ENCODE measurements around the gene ZNF26. TPM values are rescaled to one million over a fixed set of nuclear protein-coding genes. Genes with fewer than 3 reads are reported as not detected.

Gene ZNF26
- polyA plus RNA-seq, 1 of the 3 experiments (the other 2 are of a cell fraction) = 7.3 TPM

- TF ChIP-seq, protein P1, sequence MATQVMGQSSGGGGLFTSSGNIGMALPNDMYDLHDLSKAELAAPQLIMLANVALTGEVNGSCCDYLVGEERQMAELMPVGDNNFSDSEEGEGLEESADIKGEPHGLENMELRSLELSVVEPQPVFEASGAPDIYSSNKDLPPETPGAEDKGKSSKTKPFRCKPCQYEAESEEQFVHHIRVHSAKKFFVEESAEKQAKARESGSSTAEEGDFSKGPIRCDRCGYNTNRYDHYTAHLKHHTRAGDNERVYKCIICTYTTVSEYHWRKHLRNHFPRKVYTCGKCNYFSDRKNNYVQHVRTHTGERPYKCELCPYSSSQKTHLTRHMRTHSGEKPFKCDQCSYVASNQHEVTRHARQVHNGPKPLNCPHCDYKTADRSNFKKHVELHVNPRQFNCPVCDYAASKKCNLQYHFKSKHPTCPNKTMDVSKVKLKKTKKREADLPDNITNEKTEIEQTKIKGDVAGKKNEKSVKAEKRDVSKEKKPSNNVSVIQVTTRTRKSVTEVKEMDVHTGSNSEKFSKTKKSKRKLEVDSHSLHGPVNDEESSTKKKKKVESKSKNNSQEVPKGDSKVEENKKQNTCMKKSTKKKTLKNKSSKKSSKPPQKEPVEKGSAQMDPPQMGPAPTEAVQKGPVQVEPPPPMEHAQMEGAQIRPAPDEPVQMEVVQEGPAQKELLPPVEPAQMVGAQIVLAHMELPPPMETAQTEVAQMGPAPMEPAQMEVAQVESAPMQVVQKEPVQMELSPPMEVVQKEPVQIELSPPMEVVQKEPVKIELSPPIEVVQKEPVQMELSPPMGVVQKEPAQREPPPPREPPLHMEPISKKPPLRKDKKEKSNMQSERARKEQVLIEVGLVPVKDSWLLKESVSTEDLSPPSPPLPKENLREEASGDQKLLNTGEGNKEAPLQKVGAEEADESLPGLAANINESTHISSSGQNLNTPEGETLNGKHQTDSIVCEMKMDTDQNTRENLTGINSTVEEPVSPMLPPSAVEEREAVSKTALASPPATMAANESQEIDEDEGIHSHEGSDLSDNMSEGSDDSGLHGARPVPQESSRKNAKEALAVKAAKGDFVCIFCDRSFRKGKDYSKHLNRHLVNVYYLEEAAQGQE (IDR thresholded peaks at IDR 0.05; ENCODE audit: low read depth, low read length) = no peak
- TF ChIP-seq, protein P2, sequence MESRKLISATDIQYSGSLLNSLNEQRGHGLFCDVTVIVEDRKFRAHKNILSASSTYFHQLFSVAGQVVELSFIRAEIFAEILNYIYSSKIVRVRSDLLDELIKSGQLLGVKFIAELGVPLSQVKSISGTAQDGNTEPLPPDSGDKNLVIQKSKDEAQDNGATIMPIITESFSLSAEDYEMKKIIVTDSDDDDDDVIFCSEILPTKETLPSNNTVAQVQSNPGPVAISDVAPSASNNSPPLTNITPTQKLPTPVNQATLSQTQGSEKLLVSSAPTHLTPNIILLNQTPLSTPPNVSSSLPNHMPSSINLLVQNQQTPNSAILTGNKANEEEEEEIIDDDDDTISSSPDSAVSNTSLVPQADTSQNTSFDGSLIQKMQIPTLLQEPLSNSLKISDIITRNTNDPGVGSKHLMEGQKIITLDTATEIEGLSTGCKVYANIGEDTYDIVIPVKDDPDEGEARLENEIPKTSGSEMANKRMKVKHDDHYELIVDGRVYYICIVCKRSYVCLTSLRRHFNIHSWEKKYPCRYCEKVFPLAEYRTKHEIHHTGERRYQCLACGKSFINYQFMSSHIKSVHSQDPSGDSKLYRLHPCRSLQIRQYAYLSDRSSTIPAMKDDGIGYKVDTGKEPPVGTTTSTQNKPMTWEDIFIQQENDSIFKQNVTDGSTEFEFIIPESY (IDR thresholded peaks at IDR 0.05; ENCODE audit: borderline replicate concordance, low read depth) = no peak
- no peak for TF ChIP-seq CHD2 (IDR thresholded peaks at IDR 0.05; ENCODE audit: low read length, partially characterized antibody)
Measured at GRCh38 chr12:132953163-132953425, 33.1 kb upstream of the ZNF26 start (continued).

DNA sequence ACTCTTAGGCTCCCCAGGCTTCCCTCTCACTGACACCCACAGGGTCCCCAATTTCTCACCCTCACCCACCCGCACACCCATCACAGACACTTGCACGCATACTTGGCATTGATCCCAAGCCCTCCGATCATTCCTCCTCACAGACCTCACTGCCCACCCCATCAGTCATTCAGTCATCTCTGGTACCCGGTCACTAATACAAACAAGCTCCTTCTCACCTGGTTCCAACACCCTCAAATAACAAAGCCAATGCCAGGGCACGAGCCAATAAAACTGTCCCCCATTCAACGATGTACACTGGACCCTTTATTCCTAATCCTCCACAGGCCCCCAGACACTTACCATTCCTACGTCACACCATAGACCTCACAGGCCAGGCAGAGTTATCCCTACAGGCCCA is 32.4 kb upstream of the ZNF26 start:
- no peak overlapping the region for H3K9ac ChIP-seq
- H3K4me3 ChIP-seq (ENCODE audit: low read depth in 2 of 2, low read length in 1 of 2) = no peak overlapping the region
- no peak for DNase-seq
- POLR2A ChIA-PET = no interaction called here
- peaks cover 0 to 7% of the 10 kb centered on the region in 2 experiments; a peak in 1 of 4 replicates for H3K4me1 ChIP-seq (ENCODE audit: control insufficient read depth in 1 of 2, insufficient read depth in 2 of 2, low read depth in 1 of 2, low read length in 1 of 2)
- no peak overlapping the region for H3K4me2 ChIP-seq
- peaks cover 45% of the 10 kb centered on the region for H3K79me2 ChIP-seq (ENCODE audit: insufficient read depth)
- H3K27ac ChIP-seq (ENCODE audit: low read depth in 2 of 2, low read length in 1 of 2) = no peak overlapping the region
- peaks cover 4% of the 10 kb centered on the region for H3F3A ChIP-seq (replicated peaks; ENCODE audit: insufficient read depth)
- WGBS (ENCODE audit: low lambda C conversion rate) = 93% methylated on average over 7 of the region's 7 CpGs
- no peaks in the 10 kb centered on the region for H4K20me1 ChIP-seq (ENCODE audit: insufficient read depth)
- H3K9me2 ChIP-seq = no peaks in the 10 kb centered on the region
- H3K27me3 ChIP-seq (ENCODE audit: insufficient read depth) = no peaks in the 10 kb centered on the region
- CTCF ChIA-PET = no interaction called here
- no peak overlapping the region for H2AFZ ChIP-seq (ENCODE audit: low read depth)
- peaks cover 6% of the 10 kb centered on the region; the same call in 1 of the 2 replicates for H3K9me3 ChIP-seq
- H3K36me3 ChIP-seq (replicated peaks in 1 of 2; ENCODE audit: control insufficient read depth in 1 of 2, insufficient read depth in 2 of 2, low read length in 1 of 2) = no peaks in the 10 kb centered on the region
- TF ChIP-seq TAF1 (IDR thresholded peaks at IDR 0.05; ENCODE audit: borderline replicate concordance, low read depth, low read length) = no peak
- no peak for TF ChIP-seq ELF1 (IDR thresholded peaks at IDR 0.05)
- TF ChIP-seq IRF3 (IDR thresholded peaks at IDR 0.05; ENCODE audit: low read depth, low read length) = no peak
- no peak for TF ChIP-seq EZH2phosphoT487 (IDR thresholded peaks at IDR 0.05; ENCODE audit: borderline replicate concordance, low read depth)
- TF ChIP-seq, protein P3, sequence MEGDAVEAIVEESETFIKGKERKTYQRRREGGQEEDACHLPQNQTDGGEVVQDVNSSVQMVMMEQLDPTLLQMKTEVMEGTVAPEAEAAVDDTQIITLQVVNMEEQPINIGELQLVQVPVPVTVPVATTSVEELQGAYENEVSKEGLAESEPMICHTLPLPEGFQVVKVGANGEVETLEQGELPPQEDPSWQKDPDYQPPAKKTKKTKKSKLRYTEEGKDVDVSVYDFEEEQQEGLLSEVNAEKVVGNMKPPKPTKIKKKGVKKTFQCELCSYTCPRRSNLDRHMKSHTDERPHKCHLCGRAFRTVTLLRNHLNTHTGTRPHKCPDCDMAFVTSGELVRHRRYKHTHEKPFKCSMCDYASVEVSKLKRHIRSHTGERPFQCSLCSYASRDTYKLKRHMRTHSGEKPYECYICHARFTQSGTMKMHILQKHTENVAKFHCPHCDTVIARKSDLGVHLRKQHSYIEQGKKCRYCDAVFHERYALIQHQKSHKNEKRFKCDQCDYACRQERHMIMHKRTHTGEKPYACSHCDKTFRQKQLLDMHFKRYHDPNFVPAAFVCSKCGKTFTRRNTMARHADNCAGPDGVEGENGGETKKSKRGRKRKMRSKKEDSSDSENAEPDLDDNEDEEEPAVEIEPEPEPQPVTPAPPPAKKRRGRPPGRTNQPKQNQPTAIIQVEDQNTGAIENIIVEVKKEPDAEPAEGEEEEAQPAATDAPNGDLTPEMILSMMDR (IDR thresholded peaks at IDR 0.05) = no peak
- TF ChIP-seq FOSL2 (IDR thresholded peaks at IDR 0.05; ENCODE audit: borderline replicate concordance, low read depth) = no peak
- no peak for TF ChIP-seq FOXJ3 (CRISPR knock-in tag; IDR thresholded peaks at IDR 0.05)
- no peak for TF ChIP-seq JUND (IDR thresholded peaks at IDR 0.05)
- TF ChIP-seq, protein P2 (IDR thresholded peaks at IDR 0.05; ENCODE audit: borderline replicate concordance, low read depth) = no peak
- TF ChIP-seq NFIC (IDR thresholded peaks at IDR 0.05; ENCODE audit: borderline replicate concordance) = no peak
- TF ChIP-seq RFX5 (IDR thresholded peaks at IDR 0.05; ENCODE audit: low read length) = no peak
- no peak for TF ChIP-seq MAX (IDR thresholded peaks at IDR 0.05; ENCODE audit: low read depth)
- TF ChIP-seq GATA2 (CRISPR knock-in tag; IDR thresholded peaks at IDR 0.05) = no peak
- TF ChIP-seq FOXM1 (IDR thresholded peaks at IDR 0.05; ENCODE audit: low read depth) = no peak
- TF ChIP-seq GABPA (IDR thresholded peaks at IDR 0.05; ENCODE audit: low read depth) = no peak
- TF ChIP-seq, protein P4, sequence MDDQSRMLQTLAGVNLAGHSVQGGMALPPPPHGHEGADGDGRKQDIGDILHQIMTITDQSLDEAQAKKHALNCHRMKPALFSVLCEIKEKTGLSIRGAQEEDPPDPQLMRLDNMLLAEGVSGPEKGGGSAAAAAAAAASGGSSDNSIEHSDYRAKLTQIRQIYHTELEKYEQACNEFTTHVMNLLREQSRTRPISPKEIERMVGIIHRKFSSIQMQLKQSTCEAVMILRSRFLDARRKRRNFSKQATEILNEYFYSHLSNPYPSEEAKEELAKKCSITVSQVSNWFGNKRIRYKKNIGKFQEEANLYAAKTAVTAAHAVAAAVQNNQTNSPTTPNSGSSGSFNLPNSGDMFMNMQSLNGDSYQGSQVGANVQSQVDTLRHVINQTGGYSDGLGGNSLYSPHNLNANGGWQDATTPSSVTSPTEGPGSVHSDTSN (IDR thresholded peaks at IDR 0.05) = no peak
- TF ChIP-seq MXI1 (IDR thresholded peaks at IDR 0.05; ENCODE audit: low read depth, low read length) = no peak
- TF ChIP-seq RCOR1 (IDR thresholded peaks at IDR 0.05; ENCODE audit: low read length) = no peak

Measured in SK-N-SH (cell line).